D721Med (cell line): ENCODE results near the gene ZIC4.

Experiments used
- DNase-seq: peaks from one replicate; pipeline ENCODE4 v3.0.0; 2011; ENCODE audit warnings: low spot score; ENCODE audit not compliant: insufficient read length
- FAIRE-seq: peaks from 2 replicates; lab custom pipeline; 2011; peaks lifted over from hg19 to GRCh38; lab: Jason Lieb, UNC
- CTCF ChIP-seq: IDR thresholded peaks from 2 replicates; pipeline ENCODE4 v1.5.1; 2012; ENCODE audit warnings: mild to moderate bottlenecking, control low read depth; ENCODE audit not compliant: insufficient read depth; ENCODE audit errors: missing control alignments

The ZIC4 gene

GRCh38 chr3:147360646-147361453 is 45.5 kb downstream of the ZIC4 start:
- no peak for TF ChIP-seq CTCF
- no peak for DNase-seq
- no peak for FAIRE-seq

- TF ChIP-seq CTCF, result no peak
- DNase-seq (no peak), FAIRE-seq (no peak)
These were observed 46.3 kb downstream of the ZIC4 start for GRCh38 chr3:147360051-147360439.

- TF ChIP-seq CTCF, result no peak
- no peak for DNase-seq
- no peak for FAIRE-seq
These were observed 46.9 kb downstream of the ZIC4 start for GRCh38 chr3:147359177-147360050.

- DNase-seq (no peak), FAIRE-seq (no peak)
- TF ChIP-seq CTCF, result no peak
These were observed 48.0 kb downstream of the ZIC4 start for GRCh38 chr3:147358144-147358992.

- DNase-seq (no peak), FAIRE-seq (no peak)
- no peak for TF ChIP-seq CTCF
These were observed 49.1 kb downstream of the ZIC4 start for GRCh38 chr3:147356909-147357900.
